Parathyroid adenoma (tissue), 2 donors: ENCODE data around the gene RAC3.
"Not testable (repeated sequence)": the region's sequence is repeated elsewhere in the genome, so short reads cannot be mapped to it uniquely, and the experiment has no call there.

ENCODE experiments used
- H2AFZ ChIP-seq: fragments of 300-600 bp; sonication (generic); one replicate; pipeline ENCODE4 v1.7.0; 2017; ENCODE audit warnings: antibody characterized with exemption, mild to moderate bottlenecking
- H3K27ac ChIP-seq: fragments of 300-600 bp; sonication (generic); one replicate; pipeline ENCODE4 v1.7.0; 2017
- H3K27me3 ChIP-seq: fragments of 300-600 bp; sonication (generic); one replicate; pipeline ENCODE4 v1.7.0; 2017; ENCODE audit warnings: low read length; ENCODE audit not compliant: control insufficient read depth, insufficient read depth
- H3K36me3 ChIP-seq: fragments of 300-600 bp; sonication (generic); one replicate; pipeline ENCODE4 v1.7.0; 2017; ENCODE audit warnings: low read length; ENCODE audit not compliant: control insufficient read depth, insufficient read depth
- H3K4me1 ChIP-seq: fragments of 300-600 bp; sonication (generic); one replicate; pipeline ENCODE4 v1.7.0; 2017; ENCODE audit warnings: control low read depth
- H3K4me2 ChIP-seq: fragments of 300-600 bp; sonication (generic); one replicate; pipeline ENCODE4 v1.7.0; 2017; ENCODE audit warnings: low read length
- H3K4me3 ChIP-seq: fragments of 300-600 bp; sonication (generic); one replicate; pipeline ENCODE4 v1.7.0; 2017; ENCODE audit warnings: low read depth, low read length
- H3K79me2 ChIP-seq: fragments of 300-600 bp; sonication (generic); one replicate; pipeline ENCODE4 v1.7.0; 2017; ENCODE audit warnings: control low read depth
- H3K9ac ChIP-seq: fragments of 300-600 bp; sonication (generic); one replicate; pipeline ENCODE4 v1.7.0; 2017; ENCODE audit warnings: mild to moderate bottlenecking
- H3K9me3 ChIP-seq: fragments of 300-600 bp; sonication (generic); one replicate; pipeline ENCODE4 v1.7.0; 2017; ENCODE audit warnings: low read length; ENCODE audit not compliant: control insufficient read depth
- CTCF ChIP-seq: fragments of 300-600 bp; sonication (generic); IDR thresholded peaks from one replicate; pipeline ENCODE4 v1.7.0; 2017; ENCODE audit warnings: antibody characterized with exemption, mild to moderate bottlenecking
- donor health status: primary hyperparathyroidism.

RAC3 gene

GRCh38 chr17:82037889-82038195 lies 6.4 kb downstream of the RAC3 start:
- Histone ChIP-seq H3K4me2 (peak overlapping the region; percentile 95), H3K4me1 (peaks cover 4% of the 10 kb centered on the region), H3K9ac (no peak overlapping the region), H3K79me2 (no peaks in the 10 kb centered on the region), H3K36me3 (no peaks in the 10 kb centered on the region), H3K9me3 (no peaks in the 10 kb centered on the region), H3K27ac (peak overlapping the region; percentile 86), H3K4me3 (peak overlapping the region; percentile 87), H3K27me3 (no peaks in the 10 kb centered on the region), H2AFZ (peak overlapping the region; percentile 71)
- TF ChIP-seq CTCF: no peak

DNA sequence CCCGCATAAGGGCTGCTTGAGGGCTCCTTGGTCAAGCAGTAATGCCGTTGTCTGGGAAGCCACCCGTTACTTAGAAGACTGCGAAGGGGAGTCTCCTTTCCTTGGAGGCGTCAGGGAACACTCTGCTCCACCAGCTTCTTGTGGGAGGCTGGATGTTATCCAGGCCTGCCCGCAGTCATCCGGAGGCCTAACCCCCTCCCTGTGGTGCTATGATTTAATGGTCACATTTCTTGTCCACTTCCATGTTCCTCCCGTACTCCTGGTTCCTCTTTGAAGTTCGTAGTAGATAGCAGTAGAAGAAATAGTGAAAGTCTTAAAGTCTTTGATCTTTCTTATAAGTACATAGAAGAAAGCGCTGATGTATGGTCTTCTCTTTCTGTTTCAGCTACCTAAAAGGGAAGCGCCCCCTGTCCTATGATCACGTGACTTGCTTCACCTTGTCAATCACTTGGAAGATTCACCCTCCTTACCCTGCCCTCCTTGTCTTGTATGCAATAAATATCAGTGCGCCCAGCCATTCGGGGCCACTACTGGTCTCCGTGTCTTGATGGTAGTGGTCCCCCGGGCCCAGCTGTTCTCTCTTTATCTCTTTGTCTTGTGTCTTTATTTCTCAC lies 7.4 kb downstream of the RAC3 start:
- H3K4me3 ChIP-seq, H3K79me2 ChIP-seq, H3K9ac ChIP-seq, H3K4me1 ChIP-seq, H3K9me3 ChIP-seq, H2AFZ ChIP-seq, H3K36me3 ChIP-seq, H3K4me2 ChIP-seq, H3K27me3 ChIP-seq, H3K27ac ChIP-seq: not testable (repeated sequence)

- no peak for TF ChIP-seq CTCF
- no peaks in the 10 kb centered on the region for H3K36me3 ChIP-seq
- no peaks in the 10 kb centered on the region for H3K79me2 ChIP-seq
- H2AFZ ChIP-seq: no peak overlapping the region
- no peak overlapping the region for H3K4me3 ChIP-seq
- no peak overlapping the region for H3K9ac ChIP-seq
- no peaks in the 10 kb centered on the region for H3K9me3 ChIP-seq
- no peak overlapping the region for H3K4me2 ChIP-seq
- H3K27me3 ChIP-seq: no peaks in the 10 kb centered on the region
- H3K27ac ChIP-seq: no peak overlapping the region
- H3K4me1 ChIP-seq: peaks cover 4% of the 10 kb centered on the region
Measured at GRCh38 chr17:82039695-82040299, 8.3 kb downstream of the RAC3 start.

- Histone ChIP-seq H3K36me3 (no peaks in the 10 kb centered on the region), H3K27ac (no peak overlapping the region), H3K9me3 (no peaks in the 10 kb centered on the region), H3K4me2 (no peak overlapping the region), H3K79me2 (no peaks in the 10 kb centered on the region), H3K9ac (no peak overlapping the region), H3K4me3 (no peak overlapping the region), H3K4me1 (peaks cover 4% of the 10 kb centered on the region), H3K27me3 (no peaks in the 10 kb centered on the region), H2AFZ (no peak overlapping the region)
- TF ChIP-seq CTCF: no peak
Measured at GRCh38 chr17:82041144-82041814, 9.8 kb downstream of the RAC3 start.

DNA sequence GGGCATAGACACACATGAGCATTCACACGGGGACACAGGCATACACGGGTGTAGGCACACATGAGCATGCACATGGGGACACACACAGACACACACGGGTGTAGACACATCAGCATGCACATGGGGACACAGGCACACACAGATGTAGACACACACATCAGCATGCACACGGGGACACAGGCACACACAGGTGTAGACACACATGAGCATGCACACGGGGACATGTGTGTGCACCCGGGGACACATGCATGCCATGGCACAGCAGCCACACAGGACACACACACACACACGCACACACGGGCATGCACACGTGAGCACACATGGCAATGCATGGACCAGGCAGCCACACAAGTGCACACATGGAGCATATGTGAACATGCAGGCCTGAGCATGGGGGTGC lies 11.2 kb downstream of the RAC3 start:
- H3K4me3 ChIP-seq: no peak overlapping the region
- no peak overlapping the region for H3K4me2 ChIP-seq
- H3K9ac ChIP-seq: no peak overlapping the region
- H3K27me3 ChIP-seq: no peaks in the 10 kb centered on the region
- no peak overlapping the region for H3K27ac ChIP-seq
- H3K9me3 ChIP-seq: no peaks in the 10 kb centered on the region
- no peaks in the 10 kb centered on the region for H3K36me3 ChIP-seq
- no peak overlapping the region for H2AFZ ChIP-seq
- no peaks in the 10 kb centered on the region for H3K79me2 ChIP-seq
- no peaks in the 10 kb centered on the region for H3K4me1 ChIP-seq
- TF ChIP-seq CTCF: no peak
